ENCODE data around the gene CELF2.
"Not testable (repeated sequence)": the region's sequence is repeated elsewhere in the genome, so short reads cannot be mapped to it uniquely, and the experiment has no call there.

The CELF2 gene

DNA sequence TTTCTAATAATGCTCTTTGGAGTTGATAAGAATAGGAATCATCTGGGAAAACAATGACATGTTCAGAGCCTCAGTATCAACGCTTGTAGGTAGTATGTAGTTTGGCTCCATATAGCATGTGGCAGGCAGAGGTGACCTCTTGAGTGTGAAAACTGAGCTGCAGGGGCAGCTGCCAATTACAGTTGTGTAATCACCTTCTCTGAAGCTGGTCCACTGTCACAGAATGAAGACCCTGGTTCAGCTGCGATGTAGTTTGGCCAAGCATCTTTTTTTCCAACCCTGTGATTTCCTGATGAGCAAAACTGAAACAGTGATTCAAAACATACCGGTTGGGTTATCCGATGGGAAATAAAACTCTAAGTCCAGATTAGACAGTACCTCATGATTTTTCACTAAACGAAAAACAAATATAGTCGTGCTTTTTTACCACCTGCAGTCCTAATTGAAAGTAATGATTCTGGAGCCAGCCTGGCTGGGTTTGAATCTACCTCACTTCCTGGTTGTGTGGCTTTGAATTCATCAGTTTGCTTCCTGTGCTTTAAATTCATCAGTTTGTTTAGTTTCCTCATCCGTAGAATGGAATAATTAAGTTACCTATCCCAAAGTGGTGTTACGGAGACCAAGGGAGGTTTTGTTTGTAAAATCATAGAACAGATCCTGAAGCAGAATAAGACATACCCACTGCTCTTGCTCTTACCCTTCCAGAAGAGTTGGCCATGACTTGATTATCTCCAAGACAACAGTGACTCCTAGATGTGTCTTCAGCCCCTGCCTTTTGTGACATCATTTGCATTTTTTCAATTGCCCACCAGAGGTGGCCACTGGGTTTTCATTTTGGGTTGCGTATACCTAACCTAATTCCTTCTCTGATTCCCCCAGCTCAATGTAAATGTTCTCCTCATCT lies 87.4 kb downstream of the CELF2 start:
- DNase-seq: no peak

- DNase-seq: no peak
Measured at GRCh38 chr10:11105676-11106004, 88.0 kb downstream of the CELF2 start.

- no peak for DNase-seq
Measured at GRCh38 chr10:11106621-11107374, 89.1 kb downstream of the CELF2 start.

DNA sequence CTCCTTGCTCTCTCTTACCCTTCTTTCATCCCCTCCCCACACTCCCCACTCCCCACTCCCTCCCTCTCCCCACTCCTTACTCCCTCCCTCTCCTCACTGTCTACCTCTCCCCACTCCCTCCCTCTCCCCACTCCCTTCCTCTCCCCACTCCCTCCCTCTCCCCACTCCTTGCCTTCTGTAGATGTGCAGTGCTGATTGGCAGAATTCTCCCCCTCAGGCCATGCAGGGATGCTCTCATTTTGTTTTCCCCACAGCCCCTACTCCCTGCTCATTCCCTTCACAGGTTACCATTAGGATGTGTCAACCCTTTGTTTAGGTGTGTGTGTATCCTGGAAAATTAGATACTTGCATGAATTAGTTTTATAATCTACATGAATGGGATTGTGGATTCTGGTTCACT lies 90.3 kb downstream of the CELF2 start:
- DNase-seq: no peak

DNA sequence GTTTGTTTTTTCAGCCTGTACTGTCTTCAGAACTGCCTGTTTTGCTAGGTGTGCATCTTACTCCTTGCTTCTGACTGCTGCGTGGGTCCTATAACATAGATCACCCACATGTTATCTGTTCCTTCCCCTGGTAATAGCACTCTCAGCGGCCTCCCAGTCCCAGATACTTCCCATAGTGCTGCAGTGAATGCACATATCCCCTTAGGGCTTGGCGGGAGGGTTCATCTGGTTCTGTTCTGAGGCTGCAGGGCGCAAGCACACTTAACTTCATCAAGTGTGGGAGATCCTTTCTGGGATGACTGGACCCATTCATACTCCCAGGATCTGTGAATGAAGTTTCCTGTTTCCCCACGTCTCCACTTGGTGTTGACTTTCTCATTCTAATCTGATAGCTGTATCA lies 90.7 kb downstream of the CELF2 start:
- no peak for DNase-seq

DNA sequence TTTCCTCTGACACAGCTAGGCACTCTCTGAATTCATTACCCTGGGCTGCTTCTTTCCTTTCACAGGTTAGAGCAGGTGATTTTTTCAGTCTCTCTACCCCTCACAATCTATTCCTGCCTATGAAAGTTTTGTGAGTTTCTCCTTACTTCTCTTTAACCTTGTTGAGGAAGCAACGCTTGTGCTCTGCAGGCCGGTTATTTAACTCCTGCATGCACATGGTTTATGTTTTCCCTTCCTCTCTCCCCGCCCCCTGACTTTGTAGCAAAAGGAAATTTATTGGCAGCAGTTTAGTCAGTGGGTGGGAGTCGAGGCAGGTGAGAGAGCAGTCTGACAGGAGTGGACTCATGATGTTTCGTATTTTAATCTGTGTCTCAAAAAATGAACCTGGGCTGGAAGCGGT lies 91.9 kb downstream of the CELF2 start:
- no peak for DNase-seq

- DNase-seq: no peak
Measured at GRCh38 chr10:11110539-11110938, 92.9 kb downstream of the CELF2 start.

GRCh38 chr10:11111490-11111889 lies 93.8 kb downstream of the CELF2 start:
- no peak for DNase-seq

GRCh38 chr10:11112718-11113117 lies 95.0 kb downstream of the CELF2 start:
- no peak for DNase-seq

GRCh38 chr10:11113156-11113555 lies 95.5 kb downstream of the CELF2 start:
- no peak for DNase-seq

GRCh38 chr10:11114269-11114668 lies 96.6 kb downstream of the CELF2 start:
- DNase-seq: no peak

- no peak for DNase-seq
Measured at GRCh38 chr10:11115337-11115736, 97.7 kb downstream of the CELF2 start.

DNA sequence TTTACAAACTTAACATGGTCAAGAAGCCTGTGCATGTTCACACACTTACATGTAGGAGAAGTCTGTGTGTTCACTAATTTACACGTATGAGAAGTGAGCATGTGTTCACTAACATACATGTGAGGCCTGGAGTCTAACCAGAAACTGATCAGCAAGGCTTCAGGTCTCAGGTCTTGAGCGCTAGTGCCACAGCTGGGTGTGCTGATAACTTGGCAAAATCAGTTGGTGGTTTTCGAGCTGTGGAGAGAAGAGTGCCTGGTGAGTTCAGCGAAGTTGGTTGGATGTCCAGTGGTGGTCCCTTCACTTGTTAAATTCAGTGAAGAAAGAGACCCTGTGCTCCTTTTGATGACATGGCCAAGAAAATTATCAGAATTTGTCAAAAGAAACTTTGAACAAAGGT lies 98.7 kb downstream of the CELF2 start:
- DNase-seq: no peak

GRCh38 chr10:11116817-11117216 lies 99.1 kb downstream of the CELF2 start:
- no peak for DNase-seq

DNA sequence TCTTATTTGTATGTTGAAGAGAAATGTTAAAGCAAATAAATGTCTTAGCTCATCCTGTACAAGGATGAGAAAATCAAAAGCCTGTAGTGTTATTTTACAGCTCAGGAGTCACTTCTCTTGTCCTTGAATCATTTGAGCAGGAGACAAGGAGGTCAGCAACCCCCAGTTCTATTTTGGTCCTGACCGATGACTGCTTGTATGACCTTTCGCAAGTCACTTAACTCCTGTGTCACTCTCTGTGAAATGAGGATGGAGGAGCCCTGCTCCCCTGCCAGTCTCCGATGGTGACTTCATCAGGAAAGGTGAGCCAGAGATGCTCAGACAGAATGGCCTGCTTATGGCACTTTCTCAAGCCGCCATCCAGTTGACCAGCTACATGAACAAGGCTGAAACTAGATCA lies 101.0 kb downstream of the CELF2 start:
- DNase-seq: no peak

- DNase-seq: no peak
Measured at GRCh38 chr10:11119843-11120242, 102.2 kb downstream of the CELF2 start.

GRCh38 chr10:11120711-11121110 lies 103.0 kb downstream of the CELF2 start:
- DNase-seq: no peak

GRCh38 chr10:11123892-11124291 lies 106.2 kb downstream of the CELF2 start:
- not testable (repeated sequence) for DNase-seq

GRCh38 chr10:11125004-11125403 lies 107.3 kb downstream of the CELF2 start:
- no peak for DNase-seq

GRCh38 chr10:11127017-11127416 lies 109.3 kb downstream of the CELF2 start:
- not testable (repeated sequence) for DNase-seq

GRCh38 chr10:11131112-11131639 lies 113.5 kb downstream of the CELF2 start:
- DNase-seq: no peak

DNA sequence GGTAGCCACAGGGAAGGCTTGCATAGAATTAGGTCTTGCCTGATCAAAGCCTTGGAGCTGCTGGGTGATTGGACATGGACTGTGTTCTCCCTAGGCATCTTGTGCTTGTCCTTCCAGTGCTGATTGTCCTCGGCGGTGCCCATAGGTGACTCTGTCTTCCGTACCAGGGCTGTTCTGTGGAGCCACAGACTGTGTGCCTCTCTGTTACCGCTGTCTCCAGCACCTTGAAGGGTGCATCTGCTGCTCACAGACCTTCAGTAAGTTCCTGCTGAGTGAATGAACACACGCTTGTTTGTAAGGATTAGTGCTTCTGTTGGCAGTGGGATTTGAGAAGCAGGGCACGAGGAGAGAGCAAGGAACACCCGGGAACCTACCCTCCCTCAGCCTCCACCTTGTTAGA lies 116.7 kb downstream of the CELF2 start:
- DNase-seq: no peak

GRCh38 chr10:11135709-11136108 lies 118.0 kb downstream of the CELF2 start:
- no peak for DNase-seq

Data from activated naive CD4-positive, alpha-beta T cell treated with anti-CD3 and anti-CD28 coated beads, Interleukin-2, amount 50 U/mL, for 16 hours (primary cell).